HL-60 (cell line): ENCODE results near the gene PHB1.

Source experiments
- DNase-seq, 2 experiments: peaks; one replicate each; pipeline ENCODE4 v3.0.0-alpha.2; 2010 to 2020; ENCODE audit warnings: low read depth in 1 of 2, low spot score in 1 of 2
- H3K27ac ChIP-seq: fragments of 250-450 bp; sonication (Bioruptor Pico); replicated peaks from 2 replicates; pipeline ENCODE4 v1.5.1; 2020; ENCODE audit warnings: mild to moderate bottlenecking, moderate library complexity
- H3K27me3 ChIP-seq: fragments of 250-450 bp; sonication (Bioruptor Pico); 2 replicates; pipeline ENCODE4 v1.5.1; 2021; ENCODE audit warnings: mild to moderate bottlenecking, moderate library complexity; ENCODE audit not compliant: insufficient read depth, poor library complexity, severe bottlenecking
- H3K4me3 ChIP-seq: replicated peaks from 2 replicates; pipeline ENCODE4 v1.5.1; 2011; ENCODE audit warnings: mild to moderate bottlenecking, control low read depth, low read length; ENCODE audit not compliant: insufficient read depth
- GABPA ChIP-seq: IDR thresholded peaks from 2 replicates; pipeline ENCODE4 v1.6.1; 2012; ENCODE audit warnings: low read depth
- POLR2AphosphoS5 ChIP-seq: IDR thresholded peaks from 2 replicates; pipeline ENCODE4 v1.6.1; 2012; ENCODE audit warnings: low read depth
- SPI1 ChIP-seq: IDR thresholded peaks from 2 replicates; pipeline ENCODE4 v1.6.1; 2012; ENCODE audit warnings: low read depth, mild to moderate bottlenecking, borderline replicate concordance
- TF ChIP-seq, protein P1 (sequence below): IDR thresholded peaks from one replicate; pipeline ENCODE4 v1.5.1; 2011; ENCODE audit warnings: low read length, control low read depth, inconsistent platforms; ENCODE audit not compliant: insufficient read depth
- TF ChIP-seq, protein P2 (sequence below): IDR thresholded peaks from 2 replicates; pipeline ENCODE4 v1.6.1; 2012; ENCODE audit warnings: low read depth; ENCODE audit not compliant: insufficient replicate concordance

The PHB1 gene

GRCh38 chr17:49452661-49453060, 38.0 kb upstream of the PHB1 start:
- no peak overlapping the region for H3K4me3 ChIP-seq
- no peak overlapping the region for H3K27ac ChIP-seq
- DNase-seq = no peak
- peaks cover 8% of the 10 kb centered on the region for H3K27me3 ChIP-seq
- TF ChIP-seq, protein P1, sequence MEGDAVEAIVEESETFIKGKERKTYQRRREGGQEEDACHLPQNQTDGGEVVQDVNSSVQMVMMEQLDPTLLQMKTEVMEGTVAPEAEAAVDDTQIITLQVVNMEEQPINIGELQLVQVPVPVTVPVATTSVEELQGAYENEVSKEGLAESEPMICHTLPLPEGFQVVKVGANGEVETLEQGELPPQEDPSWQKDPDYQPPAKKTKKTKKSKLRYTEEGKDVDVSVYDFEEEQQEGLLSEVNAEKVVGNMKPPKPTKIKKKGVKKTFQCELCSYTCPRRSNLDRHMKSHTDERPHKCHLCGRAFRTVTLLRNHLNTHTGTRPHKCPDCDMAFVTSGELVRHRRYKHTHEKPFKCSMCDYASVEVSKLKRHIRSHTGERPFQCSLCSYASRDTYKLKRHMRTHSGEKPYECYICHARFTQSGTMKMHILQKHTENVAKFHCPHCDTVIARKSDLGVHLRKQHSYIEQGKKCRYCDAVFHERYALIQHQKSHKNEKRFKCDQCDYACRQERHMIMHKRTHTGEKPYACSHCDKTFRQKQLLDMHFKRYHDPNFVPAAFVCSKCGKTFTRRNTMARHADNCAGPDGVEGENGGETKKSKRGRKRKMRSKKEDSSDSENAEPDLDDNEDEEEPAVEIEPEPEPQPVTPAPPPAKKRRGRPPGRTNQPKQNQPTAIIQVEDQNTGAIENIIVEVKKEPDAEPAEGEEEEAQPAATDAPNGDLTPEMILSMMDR = no peak
- TF ChIP-seq SPI1 (no peak), GABPA (no peak), POLR2AphosphoS5 (no peak)
- TF ChIP-seq, protein P2, sequence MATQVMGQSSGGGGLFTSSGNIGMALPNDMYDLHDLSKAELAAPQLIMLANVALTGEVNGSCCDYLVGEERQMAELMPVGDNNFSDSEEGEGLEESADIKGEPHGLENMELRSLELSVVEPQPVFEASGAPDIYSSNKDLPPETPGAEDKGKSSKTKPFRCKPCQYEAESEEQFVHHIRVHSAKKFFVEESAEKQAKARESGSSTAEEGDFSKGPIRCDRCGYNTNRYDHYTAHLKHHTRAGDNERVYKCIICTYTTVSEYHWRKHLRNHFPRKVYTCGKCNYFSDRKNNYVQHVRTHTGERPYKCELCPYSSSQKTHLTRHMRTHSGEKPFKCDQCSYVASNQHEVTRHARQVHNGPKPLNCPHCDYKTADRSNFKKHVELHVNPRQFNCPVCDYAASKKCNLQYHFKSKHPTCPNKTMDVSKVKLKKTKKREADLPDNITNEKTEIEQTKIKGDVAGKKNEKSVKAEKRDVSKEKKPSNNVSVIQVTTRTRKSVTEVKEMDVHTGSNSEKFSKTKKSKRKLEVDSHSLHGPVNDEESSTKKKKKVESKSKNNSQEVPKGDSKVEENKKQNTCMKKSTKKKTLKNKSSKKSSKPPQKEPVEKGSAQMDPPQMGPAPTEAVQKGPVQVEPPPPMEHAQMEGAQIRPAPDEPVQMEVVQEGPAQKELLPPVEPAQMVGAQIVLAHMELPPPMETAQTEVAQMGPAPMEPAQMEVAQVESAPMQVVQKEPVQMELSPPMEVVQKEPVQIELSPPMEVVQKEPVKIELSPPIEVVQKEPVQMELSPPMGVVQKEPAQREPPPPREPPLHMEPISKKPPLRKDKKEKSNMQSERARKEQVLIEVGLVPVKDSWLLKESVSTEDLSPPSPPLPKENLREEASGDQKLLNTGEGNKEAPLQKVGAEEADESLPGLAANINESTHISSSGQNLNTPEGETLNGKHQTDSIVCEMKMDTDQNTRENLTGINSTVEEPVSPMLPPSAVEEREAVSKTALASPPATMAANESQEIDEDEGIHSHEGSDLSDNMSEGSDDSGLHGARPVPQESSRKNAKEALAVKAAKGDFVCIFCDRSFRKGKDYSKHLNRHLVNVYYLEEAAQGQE = no peak

DNA sequence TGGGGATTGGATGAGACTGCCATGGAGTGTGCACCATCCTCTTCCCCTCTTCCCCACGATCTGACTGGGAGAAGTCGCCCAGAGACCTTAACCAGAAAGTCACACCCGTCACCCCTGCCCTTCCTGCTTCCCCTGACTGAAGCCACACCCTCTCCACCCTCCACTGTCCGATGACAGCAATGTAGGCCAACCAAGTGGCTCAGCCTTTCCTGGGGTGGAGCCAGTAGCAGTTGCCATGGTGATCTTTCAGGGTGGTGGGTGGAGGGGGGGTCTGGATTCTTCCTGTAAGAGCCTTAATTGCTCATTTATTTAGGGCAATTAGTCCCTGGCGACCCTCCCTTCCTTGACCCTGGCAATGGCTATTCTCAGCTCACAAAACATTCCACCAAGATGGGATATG, 37.5 kb upstream of the PHB1 start:
- TF ChIP-seq GABPA = no peak
- no peak for TF ChIP-seq SPI1
- no peak for TF ChIP-seq POLR2AphosphoS5
- TF ChIP-seq, protein P2 = no peak
- TF ChIP-seq, protein P1 = no peak
- no peak overlapping the region for H3K27ac ChIP-seq
- peak; percentile 8 to 9 for DNase-seq

DNA sequence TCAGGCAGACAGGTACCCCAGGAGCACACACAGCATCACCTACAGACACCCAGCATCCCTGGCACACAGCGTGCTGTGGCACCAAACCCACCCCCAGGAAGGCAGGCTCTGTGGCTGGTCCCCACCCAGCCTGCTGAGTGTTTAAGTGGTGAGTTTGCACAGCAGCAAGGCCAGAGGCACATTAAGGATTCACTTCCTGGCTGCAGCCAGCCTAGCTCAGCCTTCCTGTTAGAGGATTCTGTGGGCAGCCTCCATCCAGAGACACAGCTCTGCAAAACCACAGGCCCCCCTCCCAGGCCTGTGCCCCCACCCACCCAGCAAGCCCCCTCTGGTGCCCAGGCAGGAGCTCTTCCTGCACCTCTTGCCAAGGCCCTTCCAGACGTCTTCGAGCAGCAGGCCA, 36.1 kb upstream of the PHB1 start:
- Histone ChIP-seq H3K27me3 (no peaks in the 10 kb centered on the region), H3K27ac (no peak overlapping the region), H3K4me3 (no peak overlapping the region)
- no peak for TF ChIP-seq GABPA
- no peak for TF ChIP-seq SPI1
- TF ChIP-seq, protein P2 = no peak
- no peak for TF ChIP-seq POLR2AphosphoS5
- TF ChIP-seq, protein P1 = no peak
- DNase-seq = no peak

More for the DNA sequence above, 37.5 kb upstream of the PHB1 start:
- Histone ChIP-seq H3K4me3 (no peak overlapping the region), H3K27me3 (peaks cover 4% of the 10 kb centered on the region)
